ENCODE data around the gene SLC22A14. TPM values are rescaled to one million over a fixed set of nuclear protein-coding genes. Genes with fewer than 3 reads are reported as not detected.

Gene SLC22A14
- total and polyA plus RNA-seq, 2 donors (not counting 1 experiment from before 2014, with no cell fraction given): not detected

GRCh38 chr3:38308456-38308855 is 26.4 kb downstream of the SLC22A14 start:
- Histone ChIP-seq H3K27me3 (replicated peaks in 1 of 4; ENCODE audit: control extremely low read depth in 1 of 4, control insufficient read depth in 3 of 4, insufficient read depth in 4 of 4, low read length in 3 of 4) (no peaks in the 10 kb centered on the region), H3K9ac (ENCODE audit: low read length) (no peak overlapping the region), H2AFZ (ENCODE audit: insufficient read depth, low read depth, low read length, poor library complexity, severe bottlenecking) (no peak overlapping the region), H3K27ac (ENCODE audit: low read length in 2 of 2) (no peak overlapping the region), H3K9me3 (ENCODE audit: control extremely low read depth in 1 of 3, control insufficient read depth in 2 of 3, insufficient read depth in 1 of 3, low read length in 2 of 3) (peaks cover 0 to 12% (median 0%) of the 10 kb centered on the region in 3 donors), H3K79me2 (ENCODE audit: control insufficient read depth, insufficient read depth, low read length) (no peaks in the 10 kb centered on the region), H3K4me2 (replicated peaks; ENCODE audit: low read depth, low read length, poor library complexity, severe bottlenecking) (no peak overlapping the region), H3K4me3 (ENCODE audit: control extremely low read depth in 1 of 5, extremely low read depth in 1 of 5, insufficient read depth in 1 of 5, low read depth in 2 of 5, low read length in 4 of 5) (no peak overlapping the region), H4K20me1 (ENCODE audit: control insufficient read depth, insufficient read depth, low read length, poor library complexity, severe bottlenecking) (no peaks in the 10 kb centered on the region), H3K4me1 (ENCODE audit: control insufficient read depth in 2 of 2, insufficient read depth in 2 of 2, low read length in 2 of 2) (no peaks in the 10 kb centered on the region), H3K36me3 (replicated peaks in 1 of 2; ENCODE audit: control extremely low read depth in 1 of 2, control insufficient read depth in 1 of 2, extremely low read depth in 1 of 2, insufficient read depth in 2 of 2, low read length in 1 of 2) (no peaks in the 10 kb centered on the region)
- Mint-ChIP-seq H3K4me3 (no peak overlapping the region), H3K27me3 (peaks cover 29% of the 10 kb centered on the region), H3K9me3 (ENCODE audit: insufficient read depth) (peaks cover 5% of the 10 kb centered on the region), H3K4me1 (no peaks in the 10 kb centered on the region), H3K27ac (no peak overlapping the region)
- DNase-seq (no peak), ATAC-seq (ENCODE audit: low read depth) (no peak)
- intact Hi-C loops (cut with micrococcal nuclease): no loop called here
- TF ChIP-seq EZH2 (IDR thresholded peaks at IDR 0.05; ENCODE audit: borderline replicate concordance, insufficient read depth, low read depth, low read length, poor library complexity, severe bottlenecking) (no peak), CTCF (IDR thresholded peaks at IDR 0.05) (no peak)
- ChIA-PET CTCF (no interaction called here), POLR2A (no interaction called here)
- 93% methylated on average over 9 of the region's 9 CpGs for WGBS (ENCODE audit: insufficient coverage)

- Histone ChIP-seq H3K36me3 (replicated peaks in 1 of 2; ENCODE audit: control extremely low read depth in 1 of 2, control insufficient read depth in 1 of 2, extremely low read depth in 1 of 2, insufficient read depth in 2 of 2, low read length in 1 of 2) (no peaks in the 10 kb centered on the region), H3K79me2 (ENCODE audit: control insufficient read depth, insufficient read depth, low read length) (no peaks in the 10 kb centered on the region), H3K9ac (ENCODE audit: low read length) (no peak overlapping the region), H3K4me1 (ENCODE audit: control insufficient read depth in 2 of 2, insufficient read depth in 2 of 2, low read length in 2 of 2) (no peaks in the 10 kb centered on the region), H4K20me1 (ENCODE audit: control insufficient read depth, insufficient read depth, low read length, poor library complexity, severe bottlenecking) (no peaks in the 10 kb centered on the region), H3K9me3 (ENCODE audit: control extremely low read depth in 1 of 3, control insufficient read depth in 2 of 3, insufficient read depth in 1 of 3, low read length in 2 of 3) (peaks cover 0 to 3% (median 0%) of the 10 kb centered on the region in 3 donors), H3K4me2 (replicated peaks; ENCODE audit: low read depth, low read length, poor library complexity, severe bottlenecking) (no peak overlapping the region), H2AFZ (ENCODE audit: insufficient read depth, low read depth, low read length, poor library complexity, severe bottlenecking) (no peak overlapping the region), H3K27ac (ENCODE audit: low read length in 2 of 2) (no peak overlapping the region), H3K4me3 (ENCODE audit: control extremely low read depth in 1 of 5, extremely low read depth in 1 of 5, insufficient read depth in 1 of 5, low read depth in 2 of 5, low read length in 4 of 5) (no peak overlapping the region), H3K27me3 (replicated peaks in 1 of 4; ENCODE audit: control extremely low read depth in 1 of 4, control insufficient read depth in 3 of 4, insufficient read depth in 4 of 4, low read length in 3 of 4) (no peaks in the 10 kb centered on the region)
- no peak for DNase-seq
- POLR2A ChIA-PET: no interaction called here
- Mint-ChIP-seq H3K9me3 (ENCODE audit: insufficient read depth) (no peaks in the 10 kb centered on the region), H3K27me3 (peaks cover 17% of the 10 kb centered on the region), H3K4me1 (no peaks in the 10 kb centered on the region), H3K4me3 (no peak overlapping the region), H3K27ac (no peak overlapping the region)
- WGBS (ENCODE audit: insufficient coverage): 100% methylated on average over 1 of the region's 1 CpG
- intact Hi-C loops (cut with micrococcal nuclease): no loop called here
- CTCF ChIA-PET: no interaction called here
- TF ChIP-seq EZH2 (IDR thresholded peaks at IDR 0.05; ENCODE audit: borderline replicate concordance, insufficient read depth, low read depth, low read length, poor library complexity, severe bottlenecking) (no peak), CTCF (IDR thresholded peaks at IDR 0.05) (no peak)
- no peak for ATAC-seq (ENCODE audit: low read depth)
Observed at GRCh38 chr3:38311476-38311875, 29.4 kb downstream of the SLC22A14 start.
